Measurements from ENCODE around the gene TCF12. TPM values are rescaled to one million over a fixed set of nuclear protein-coding genes. Genes with fewer than 3 reads are reported as not detected.

Gene TCF12
- total and polyA plus RNA-seq, 2 of the 8 experiments (the other 6 are each of a cell fraction or from before 2014, with no cell fraction given): 85.8 to 101 TPM

DNA sequence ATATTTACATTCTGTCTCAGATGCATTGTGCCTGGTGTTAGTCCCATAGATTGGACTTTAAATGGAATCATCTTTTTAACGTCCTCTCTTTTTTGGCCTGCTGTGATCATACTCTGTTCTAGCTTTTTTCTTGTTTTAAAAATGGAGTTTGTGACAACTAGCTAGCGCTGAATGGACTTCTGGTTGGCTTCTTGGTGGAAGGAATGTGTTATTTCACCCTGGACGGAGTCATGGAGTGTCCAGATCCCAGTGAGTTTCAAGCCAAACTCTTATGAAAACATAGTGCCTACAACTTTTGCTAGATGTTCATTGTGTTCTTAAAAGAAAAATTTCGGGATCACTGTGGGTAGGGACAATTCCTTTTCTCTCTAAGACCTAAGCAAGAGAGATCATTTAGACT lies 192.6 kb downstream of the TCF12 start:
- Histone ChIP-seq H4K8ac (ENCODE audit: extremely low read depth, insufficient read depth, low read length) (no peak overlapping the region), H3K9ac (replicated peaks in 1 of 4; ENCODE audit: extremely low read depth in 1 of 4, low read depth in 3 of 4, low read length in 3 of 4) (no peak overlapping the region), H2BK5ac (ENCODE audit: low read depth, low read length) (no peak overlapping the region), H4K5ac (ENCODE audit: insufficient read length, low read depth, low read length) (no peak overlapping the region), H3K27me3 (replicated peaks in 1 of 4; ENCODE audit: control insufficient read depth in 3 of 4, extremely low read depth in 1 of 4, insufficient read depth in 3 of 4, low read length in 3 of 4) (no peaks in the 10 kb centered on the region), H2BK12ac (ENCODE audit: low read depth, low read length) (no peak overlapping the region), H4K20me1 (replicated peaks in 1 of 2; ENCODE audit: control insufficient read depth in 1 of 2, insufficient read depth in 2 of 2, low read length in 2 of 2) (peaks cover 0 to 3% of the 10 kb centered on the region in 2 experiments), H2BK120ac (replicated peaks; ENCODE audit: low read depth, low read length) (no peak overlapping the region), H3K14ac (ENCODE audit: insufficient read length) (no peak overlapping the region), H3K4me1 (replicated peaks in 1 of 4; ENCODE audit: control insufficient read depth in 3 of 4, insufficient read depth in 4 of 4, low read length in 3 of 4) (peaks cover 0 to 10% (median 4%) of the 10 kb centered on the region in 4 experiments; a peak in 3 of 7 replicates), H3K23me2 (ENCODE audit: low read depth, low read length) (no peaks in the 10 kb centered on the region), H3K56ac (replicated peaks; ENCODE audit: insufficient read length, low read depth, low read length) (no peak overlapping the region), H3K36me3 (ENCODE audit: control insufficient read depth in 2 of 4, insufficient read depth in 4 of 4, low read length in 3 of 4) (peaks cover 0 to 4% (median 0%) of the 10 kb centered on the region in 4 experiments; a peak in 1 of 8 replicates), H2BK15ac (ENCODE audit: low read length) (no peak overlapping the region), H3K4me2 (ENCODE audit: insufficient read depth in 1 of 2, low read depth in 2 of 2, low read length in 2 of 2) (no peak overlapping the region), H3K79me2 (ENCODE audit: control insufficient read depth in 1 of 2, insufficient read depth in 2 of 2, low read length in 2 of 2) (peaks cover 0 to 18% of the 10 kb centered on the region in 2 experiments; a peak in 2 of 4 replicates), H2AFZ (ENCODE audit: low read length) (no peak overlapping the region), H3K4me3 (ENCODE audit: extremely low read depth in 1 of 4, insufficient read depth in 2 of 4, low read depth in 3 of 4, low read length in 4 of 4) (no peak overlapping the region), H2BK20ac (ENCODE audit: low read length) (no peak overlapping the region), H4K91ac (replicated peaks; ENCODE audit: insufficient read length, low read length) (no peak overlapping the region), H3K27ac (ENCODE audit: low read depth, low read length) (no peak overlapping the region), H3K18ac (ENCODE audit: extremely low read depth, low read length) (no peak overlapping the region), H3K4ac (replicated peaks; ENCODE audit: insufficient read length, low read depth, low read length) (no peak overlapping the region), H3K79me1 (ENCODE audit: low read depth, low read length) (no peaks in the 10 kb centered on the region; the same call in 1 of the 2 replicates), H3K9me3 (ENCODE audit: insufficient read depth in 2 of 2, low read depth in 1 of 2, low read length in 1 of 2) (no peaks in the 10 kb centered on the region), H2AK5ac (ENCODE audit: low read depth, low read length) (no peak overlapping the region), H3K23ac (ENCODE audit: insufficient read length) (no peak overlapping the region)
- TF ChIP-seq, protein P1, sequence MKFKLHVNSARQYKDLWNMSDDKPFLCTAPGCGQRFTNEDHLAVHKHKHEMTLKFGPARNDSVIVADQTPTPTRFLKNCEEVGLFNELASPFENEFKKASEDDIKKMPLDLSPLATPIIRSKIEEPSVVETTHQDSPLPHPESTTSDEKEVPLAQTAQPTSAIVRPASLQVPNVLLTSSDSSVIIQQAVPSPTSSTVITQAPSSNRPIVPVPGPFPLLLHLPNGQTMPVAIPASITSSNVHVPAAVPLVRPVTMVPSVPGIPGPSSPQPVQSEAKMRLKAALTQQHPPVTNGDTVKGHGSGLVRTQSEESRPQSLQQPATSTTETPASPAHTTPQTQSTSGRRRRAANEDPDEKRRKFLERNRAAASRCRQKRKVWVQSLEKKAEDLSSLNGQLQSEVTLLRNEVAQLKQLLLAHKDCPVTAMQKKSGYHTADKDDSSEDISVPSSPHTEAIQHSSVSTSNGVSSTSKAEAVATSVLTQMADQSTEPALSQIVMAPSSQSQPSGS (IDR thresholded peaks at IDR 0.05; ENCODE audit: low read length): no peak
- TF ChIP-seq TEAD4 (IDR thresholded peaks at IDR 0.05; ENCODE audit: low read depth, low read length): peak; percentile 79; the same call in 1 of the 2 replicates
- ChIA-PET POLR2A (ENCODE audit: partially characterized antibody) (no interaction called here), CTCF (ENCODE audit: partially characterized antibody) (interaction anchor here (0.9 to 2.1 kb wide), 3 partner anchors 8 to 28 kb away, joined by 4 to 7 read pairs (median 5); no protein-coding TSS in a partner anchor)
- DNase-seq (ENCODE audit: low read depth in 1 of 2, low spot score in 2 of 2): no peak
- peak; percentile 55 for FAIRE-seq
- 86% methylated on average over 4 of the region's 4 CpGs; no CpG with 5 or more reads in 1 of the 2 experiments for WGBS, 2 experiments (ENCODE audit: extremely low coverage in 1 of 2, insufficient coverage in 1 of 2, insufficient read length in 1 of 2, insufficient replicate concordance in 2 of 2, low coverage in 1 of 2, low lambda C conversion rate in 2 of 2, missing lambda C conversion rate in 1 of 2)
